Measurements from ENCODE around the gene COQ8B.

- no peak for TF ChIP-seq CTCF (IDR thresholded peaks at IDR 0.05)
- no peak for TF ChIP-seq ZFX (IDR thresholded peaks at IDR 0.05; ENCODE audit: borderline replicate concordance)
Measured at GRCh38 chr19:40741527-40742390, 25.1 kb upstream of the COQ8B start.
